ENCODE measurements around the gene NNAT. TPM values are rescaled to one million over a fixed set of nuclear protein-coding genes. Genes with fewer than 3 reads are reported as not detected.

NNAT gene
- total RNA-seq, 1 experiment from 2014 or later, result not detected

DNA sequence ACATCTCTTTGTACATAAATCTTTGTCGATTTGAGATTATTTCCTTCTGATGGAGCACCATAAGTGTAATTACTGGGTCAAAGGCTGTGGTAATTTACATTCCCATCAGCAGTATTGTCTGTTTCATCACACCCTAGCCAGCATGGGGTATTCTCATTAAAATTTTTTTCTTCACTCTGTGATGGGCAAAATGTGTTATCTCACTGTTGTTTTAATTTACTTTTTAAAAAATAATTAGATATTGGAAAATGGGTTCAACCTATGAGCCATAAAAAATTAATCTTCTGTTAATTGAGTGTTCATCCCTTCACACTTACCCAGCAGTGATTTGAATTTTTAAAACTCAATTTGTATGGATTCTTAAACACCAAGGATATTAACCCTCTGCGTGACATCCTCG is 44.0 kb upstream of the NNAT start:
- no peak overlapping the region for H3K4me3 ChIP-seq (ENCODE audit: low read depth, low read length, poor library complexity, severe bottlenecking)
- POLR2A ChIA-PET (ENCODE audit: low non-redundant PET), result no interaction called here
- BruUV-seq (replicated peaks), result no TSS peak
- CTCF ChIA-PET, result interaction anchor here (1.3 kb wide), 1 partner anchor 92 kb away, joined by 3 read pairs; no protein-coding TSS in a partner anchor
- H3K27me3 ChIP-seq (replicated peaks; ENCODE audit: insufficient read depth, low read depth, low read length, poor library complexity), result peaks cover 14% of the 10 kb centered on the region
- peaks cover 3% of the 10 kb centered on the region for H3K9me3 ChIP-seq (ENCODE audit: low read depth, low read length, poor library complexity, severe bottlenecking)
- intact Hi-C loops (cut with micrococcal nuclease; ENCODE audit: unreplicated experiment), result no loop called here
- peak; percentile 29 for DNase-seq (ENCODE audit: low spot score)
- no peak overlapping the region for H3K27ac ChIP-seq (ENCODE audit: low read depth, low read length, poor library complexity, severe bottlenecking)
- H3K36me3 ChIP-seq (ENCODE audit: insufficient read depth, low read length, poor library complexity, severe bottlenecking), result no peaks in the 10 kb centered on the region
- TF ChIP-seq EZH2 (IDR thresholded peaks at IDR 0.05; ENCODE audit: borderline replicate concordance, low read depth, low read length, poor library complexity, severe bottlenecking), result no peak
- TF ChIP-seq, protein P1, sequence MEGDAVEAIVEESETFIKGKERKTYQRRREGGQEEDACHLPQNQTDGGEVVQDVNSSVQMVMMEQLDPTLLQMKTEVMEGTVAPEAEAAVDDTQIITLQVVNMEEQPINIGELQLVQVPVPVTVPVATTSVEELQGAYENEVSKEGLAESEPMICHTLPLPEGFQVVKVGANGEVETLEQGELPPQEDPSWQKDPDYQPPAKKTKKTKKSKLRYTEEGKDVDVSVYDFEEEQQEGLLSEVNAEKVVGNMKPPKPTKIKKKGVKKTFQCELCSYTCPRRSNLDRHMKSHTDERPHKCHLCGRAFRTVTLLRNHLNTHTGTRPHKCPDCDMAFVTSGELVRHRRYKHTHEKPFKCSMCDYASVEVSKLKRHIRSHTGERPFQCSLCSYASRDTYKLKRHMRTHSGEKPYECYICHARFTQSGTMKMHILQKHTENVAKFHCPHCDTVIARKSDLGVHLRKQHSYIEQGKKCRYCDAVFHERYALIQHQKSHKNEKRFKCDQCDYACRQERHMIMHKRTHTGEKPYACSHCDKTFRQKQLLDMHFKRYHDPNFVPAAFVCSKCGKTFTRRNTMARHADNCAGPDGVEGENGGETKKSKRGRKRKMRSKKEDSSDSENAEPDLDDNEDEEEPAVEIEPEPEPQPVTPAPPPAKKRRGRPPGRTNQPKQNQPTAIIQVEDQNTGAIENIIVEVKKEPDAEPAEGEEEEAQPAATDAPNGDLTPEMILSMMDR (conservative IDR thresholded peaks at IDR 0.05; ENCODE audit: low read depth, low read length), result no peak
- H3K4me1 ChIP-seq (ENCODE audit: insufficient read depth, low read length, poor library complexity, severe bottlenecking), result peaks cover 5% of the 10 kb centered on the region

DNA sequence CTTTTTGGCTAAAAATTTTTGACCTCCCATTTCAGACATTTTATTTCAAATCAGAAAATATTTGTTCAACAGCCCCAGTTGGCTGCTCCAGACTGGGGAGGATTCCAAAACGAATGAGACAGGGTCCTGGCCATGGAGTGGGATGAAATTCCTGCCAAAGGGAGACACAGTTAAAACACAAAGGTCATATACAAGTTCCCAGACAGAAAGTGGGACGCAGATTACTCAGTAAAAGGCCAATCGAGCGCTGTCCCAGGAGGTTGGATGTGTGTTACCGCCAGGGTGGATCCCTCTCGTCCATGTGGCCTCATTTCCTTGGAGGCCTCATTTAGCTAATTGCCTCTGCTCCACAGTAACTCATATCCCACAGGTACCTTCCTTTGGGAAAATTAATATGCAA is 41.8 kb upstream of the NNAT start:
- no TSS peak for BruUV-seq (replicated peaks)
- no peak for DNase-seq (ENCODE audit: low spot score)
- ChIA-PET POLR2A (ENCODE audit: low non-redundant PET) (no interaction called here), CTCF (no interaction called here)
- H3K27ac ChIP-seq (ENCODE audit: low read depth, low read length, poor library complexity, severe bottlenecking), result no peak overlapping the region
- peaks cover 6% of the 10 kb centered on the region for H3K9me3 ChIP-seq (ENCODE audit: low read depth, low read length, poor library complexity, severe bottlenecking)
- TF ChIP-seq, protein P1 (conservative IDR thresholded peaks at IDR 0.05; ENCODE audit: low read depth, low read length), result no peak
- TF ChIP-seq EZH2 (IDR thresholded peaks at IDR 0.05; ENCODE audit: borderline replicate concordance, low read depth, low read length, poor library complexity, severe bottlenecking), result no peak
- intact Hi-C loops (cut with micrococcal nuclease; ENCODE audit: unreplicated experiment), result no loop called here
- peaks cover 5% of the 10 kb centered on the region for H3K27me3 ChIP-seq (replicated peaks; ENCODE audit: insufficient read depth, low read depth, low read length, poor library complexity)
- peaks cover 5% of the 10 kb centered on the region for H3K4me1 ChIP-seq (ENCODE audit: insufficient read depth, low read length, poor library complexity, severe bottlenecking)
- H3K4me3 ChIP-seq (ENCODE audit: low read depth, low read length, poor library complexity, severe bottlenecking), result no peak overlapping the region
- H3K36me3 ChIP-seq (ENCODE audit: insufficient read depth, low read length, poor library complexity, severe bottlenecking), result no peaks in the 10 kb centered on the region

DNA sequence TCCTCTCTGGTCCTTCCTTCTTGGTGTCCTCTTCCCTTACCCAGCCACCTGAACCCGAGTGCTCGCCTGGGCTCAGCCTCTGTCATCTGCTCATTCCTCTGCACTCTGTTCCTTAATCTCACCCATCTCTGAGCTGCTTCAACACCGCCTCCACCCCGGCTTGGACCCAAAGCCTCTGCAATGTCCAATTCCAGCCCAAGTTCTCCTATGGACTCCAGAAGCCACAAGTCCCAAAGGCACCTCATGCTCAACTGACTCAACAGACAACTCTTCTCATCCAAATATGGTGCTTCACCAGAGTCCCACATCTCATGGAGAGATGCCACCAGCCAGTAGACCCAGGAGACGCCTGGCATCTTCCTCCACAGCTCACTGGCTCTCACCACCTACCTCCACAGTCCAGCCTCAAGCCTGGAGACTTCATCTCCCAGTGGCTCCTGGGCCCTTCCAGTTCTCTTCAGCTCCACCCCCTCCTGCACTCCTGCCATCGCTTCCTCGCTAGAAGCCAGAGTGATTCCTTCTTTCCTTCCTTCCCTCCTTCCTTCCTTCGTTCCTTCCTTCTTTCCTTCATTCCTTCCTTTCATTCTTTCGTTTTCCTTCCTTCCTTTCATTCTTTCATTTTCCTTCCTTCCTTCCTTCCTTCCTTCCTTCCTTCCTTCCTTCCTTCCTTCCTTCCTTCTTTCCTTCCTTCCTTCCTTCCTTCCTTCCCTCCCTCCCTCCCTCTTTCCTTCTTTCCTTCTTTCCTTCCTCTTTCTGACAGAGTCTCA is 40.9 kb upstream of the NNAT start:
- intact Hi-C loops (cut with micrococcal nuclease; ENCODE audit: unreplicated experiment), result no loop called here
- no peak for TF ChIP-seq EZH2 (IDR thresholded peaks at IDR 0.05; ENCODE audit: borderline replicate concordance, low read depth, low read length, poor library complexity, severe bottlenecking)
- TF ChIP-seq, protein P1 (conservative IDR thresholded peaks at IDR 0.05; ENCODE audit: low read depth, low read length), result no peak
- H3K9me3 ChIP-seq (ENCODE audit: low read depth, low read length, poor library complexity, severe bottlenecking), result peaks cover 6% of the 10 kb centered on the region
- H3K36me3 ChIP-seq (ENCODE audit: insufficient read depth, low read length, poor library complexity, severe bottlenecking), result no peaks in the 10 kb centered on the region
- BruUV-seq (replicated peaks), result no TSS peak
- no peak overlapping the region for H3K27ac ChIP-seq (ENCODE audit: low read depth, low read length, poor library complexity, severe bottlenecking)
- DNase-seq (ENCODE audit: low spot score), result no peak
- no peak overlapping the region for H3K4me3 ChIP-seq (ENCODE audit: low read depth, low read length, poor library complexity, severe bottlenecking)
- ChIA-PET POLR2A (ENCODE audit: low non-redundant PET) (no interaction called here), CTCF (no interaction called here)
- H3K27me3 ChIP-seq (replicated peaks; ENCODE audit: insufficient read depth, low read depth, low read length, poor library complexity), result peaks cover 5% of the 10 kb centered on the region
- H3K4me1 ChIP-seq (ENCODE audit: insufficient read depth, low read length, poor library complexity, severe bottlenecking), result peaks cover 5% of the 10 kb centered on the region
